Left lobe of liver (tissue), 2 donors: ENCODE measurements around the gene NFKBIE. TPM values are rescaled to one million over a fixed set of nuclear protein-coding genes. Genes with fewer than 3 reads are reported as not detected.
"Not testable (repeated sequence)": the region's sequence is repeated elsewhere in the genome, so short reads cannot be mapped to it uniquely, and the experiment has no call there.

Experiments used
- ATAC-seq: fragments of 200-7000 bp; cut with Tn5 transposase; one replicate; pipeline ENCODE4 v1.9.1; 2020; ENCODE audit warnings: mild to moderate bottlenecking, moderate library complexity
- DNase-seq: peaks from one replicate; pipeline ENCODE4 v3.0.0-alpha.2; 2020; ENCODE audit warnings: low spot score
- total RNA-seq: library from RNA; stranded (reverse); gene quantifications from one replicate; pipeline ENCODE4 v1.2.1, GENCODE V29; 2021
- donor health status: DM: no; HTN: no; CAD: no; lungs with moderate emphysema.
- donor health status: DM: no; HTN: yes; CAD: no.

Gene NFKBIE
- total RNA-seq = 2.8 TPM

- DNase-seq = peak; percentile 97
- ATAC-seq = peak; percentile 93
Observed at GRCh38 chr6:44265007-44265721, at the start of gene NFKBIE. Gene NFKBIE, minus strand, starts transcription at chr6:44265551. Its CDS starts 205 bp downstream, at chr6:44265346.

GRCh38 chr6:44314657-44315056, 49.3 kb upstream of the NFKBIE start:
- ATAC-seq, DNase-seq: not testable (repeated sequence)

GRCh38 chr6:44312901-44313788, 47.8 kb upstream of the NFKBIE start, which contains the start of gene AARS2:
Gene AARS2, minus strand, starts transcription at chr6:44313347. Its CDS starts 24 bp downstream, at chr6:44313323.
- DNase-seq (peak; percentile 88), ATAC-seq (peak; percentile 100)

GRCh38 chr6:44311767-44312166, 46.4 kb upstream of the NFKBIE start:
- DNase-seq (no peak), ATAC-seq (no peak)

DNA sequence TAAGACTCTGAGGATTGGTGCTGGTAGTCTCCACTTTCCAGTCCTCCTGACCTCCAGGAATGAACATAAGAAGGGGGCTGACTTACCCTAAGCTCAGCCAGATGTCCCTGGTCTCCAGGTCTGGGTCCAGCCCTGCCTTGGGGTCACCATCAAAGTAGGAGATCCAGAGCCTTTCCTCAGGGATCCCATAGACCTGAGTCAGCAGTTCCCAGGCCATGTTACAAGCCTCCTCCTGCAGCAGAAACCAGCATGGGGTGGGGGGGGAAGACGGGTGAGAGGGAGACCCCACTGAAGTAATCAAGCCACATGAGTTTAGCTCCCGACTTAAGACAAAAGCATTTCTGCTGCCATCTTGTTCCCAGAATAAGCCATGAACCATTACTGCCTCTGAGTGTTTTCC, 46.0 kb upstream of the NFKBIE start:
- DNase-seq (no peak), ATAC-seq (no peak)

DNA sequence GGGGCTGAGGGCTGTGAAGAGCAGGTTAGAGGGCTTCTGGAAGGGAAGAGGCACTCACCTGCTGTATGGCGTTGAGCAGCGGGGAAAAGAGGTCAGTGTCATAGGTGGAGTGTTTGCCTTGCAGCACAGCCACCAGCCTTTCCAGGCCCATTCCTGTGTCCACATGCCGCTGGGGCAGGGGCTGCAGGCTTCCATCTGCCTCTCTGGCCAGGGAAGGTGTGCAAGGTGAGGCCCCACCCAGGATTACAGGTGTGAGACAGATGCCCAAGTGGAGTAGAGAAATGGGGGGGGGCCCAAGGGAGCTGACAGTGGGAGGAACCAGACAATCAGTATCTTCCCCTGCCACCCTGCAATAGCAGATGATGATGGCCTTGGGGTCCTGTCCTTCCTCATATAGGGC, 44.9 kb upstream of the NFKBIE start:
- no peak for ATAC-seq

GRCh38 chr6:44309631-44310030, 44.3 kb upstream of the NFKBIE start:
- no peak for DNase-seq
- ATAC-seq = no peak

More for the DNA sequence above, 44.9 kb upstream of the NFKBIE start:
- DNase-seq = no peak

DNA sequence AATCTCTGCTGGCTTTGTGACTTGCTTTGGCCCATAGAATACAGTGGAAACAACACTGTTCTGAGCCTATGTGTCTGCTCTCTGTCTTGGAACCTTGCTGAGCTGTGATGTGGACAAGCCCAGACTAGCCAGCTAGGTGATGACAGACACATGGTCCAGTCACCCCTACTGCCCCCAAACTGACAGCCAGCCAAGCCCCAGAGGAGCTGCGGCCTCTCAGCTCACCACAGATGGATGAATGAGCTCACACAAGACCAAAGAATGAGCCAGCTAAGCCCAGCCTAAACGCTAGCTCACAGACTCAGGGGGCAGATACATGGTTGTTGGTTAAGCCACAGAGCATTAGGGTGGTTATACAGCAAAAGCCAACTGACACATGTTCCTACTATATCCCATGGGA, 43.7 kb upstream of the NFKBIE start:
- ATAC-seq (no peak), DNase-seq (no peak)

GRCh38 chr6:44307217-44307616, 41.9 kb upstream of the NFKBIE start:
- no peak for DNase-seq
- ATAC-seq = no peak

- no peak for ATAC-seq
Observed at GRCh38 chr6:44306710-44307109, 41.4 kb upstream of the NFKBIE start.

GRCh38 chr6:44305200-44305725, 39.9 kb upstream of the NFKBIE start:
- no peak for DNase-seq
- no peak for ATAC-seq

More at GRCh38 chr6:44306710-44307109, 41.4 kb upstream of the NFKBIE start:
- no peak for DNase-seq

DNA sequence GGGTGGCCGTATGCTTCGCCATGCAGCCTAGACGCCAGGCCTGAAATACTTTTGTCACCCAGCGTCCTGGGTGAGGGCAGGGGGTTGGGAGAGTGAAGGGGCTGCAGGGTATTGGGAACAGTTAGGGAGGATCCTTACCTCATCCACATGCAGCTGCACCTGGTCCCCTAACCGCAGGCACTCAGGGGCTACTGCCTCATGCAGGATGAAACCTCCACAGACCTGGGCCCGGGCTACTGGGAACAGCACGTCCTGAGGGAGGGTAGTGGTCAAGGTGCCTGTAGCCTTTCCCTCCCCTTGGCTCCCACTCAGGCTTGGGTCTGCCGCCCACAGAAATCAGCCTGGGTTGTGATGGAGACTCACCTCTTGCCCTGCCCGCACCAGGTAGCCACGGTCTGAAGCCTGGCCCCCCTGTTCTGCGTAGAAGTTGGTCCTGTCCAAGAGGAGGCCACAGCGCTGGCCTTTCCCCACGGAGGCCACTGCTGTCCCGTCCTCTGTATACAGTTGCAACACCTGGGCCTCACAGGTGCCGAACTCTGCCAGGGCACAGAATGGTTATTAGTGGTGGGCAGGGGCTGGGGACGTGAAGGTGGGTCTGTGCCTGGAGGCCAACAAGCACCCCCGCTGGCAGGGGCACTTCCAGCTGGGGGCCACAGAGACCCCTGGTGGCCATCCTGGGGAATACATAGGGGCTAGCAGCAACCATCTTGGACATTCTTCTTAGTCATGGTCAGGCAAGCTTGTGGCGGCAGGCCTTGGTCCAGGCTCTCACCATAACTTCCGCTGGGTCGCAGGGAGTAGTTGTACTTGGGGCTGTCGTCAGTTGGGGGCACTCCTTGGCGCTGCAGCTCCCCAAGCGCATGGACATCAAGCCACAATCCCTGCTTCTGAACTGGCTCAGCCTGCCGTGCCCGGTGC, 39.2 kb upstream of the NFKBIE start:
- DNase-seq = no peak
- peak; percentile 69 for ATAC-seq

DNA sequence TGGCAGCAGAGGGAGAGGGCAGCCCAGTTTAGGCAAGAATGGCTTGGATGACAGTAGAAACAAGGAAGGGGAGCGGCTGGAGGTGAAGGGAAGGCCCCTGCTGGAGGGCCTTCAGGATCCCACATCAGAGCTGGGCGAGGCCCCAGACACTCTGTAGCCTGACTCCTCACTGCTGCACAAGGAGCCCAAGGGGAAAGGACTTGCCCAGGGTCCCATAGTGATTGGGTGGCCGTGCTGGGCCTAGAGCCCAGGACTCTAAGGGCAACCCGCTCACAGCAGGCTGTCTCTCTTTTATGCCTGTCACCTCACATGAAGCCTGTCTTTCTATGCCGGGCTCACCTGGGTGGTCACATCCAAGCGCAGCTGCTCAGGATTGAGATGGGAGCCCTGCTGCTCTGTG, 38.5 kb upstream of the NFKBIE start:
- DNase-seq = no peak
- no peak for ATAC-seq

- DNase-seq = no peak
Observed at GRCh38 chr6:44302856-44303255, 37.5 kb upstream of the NFKBIE start.

DNA sequence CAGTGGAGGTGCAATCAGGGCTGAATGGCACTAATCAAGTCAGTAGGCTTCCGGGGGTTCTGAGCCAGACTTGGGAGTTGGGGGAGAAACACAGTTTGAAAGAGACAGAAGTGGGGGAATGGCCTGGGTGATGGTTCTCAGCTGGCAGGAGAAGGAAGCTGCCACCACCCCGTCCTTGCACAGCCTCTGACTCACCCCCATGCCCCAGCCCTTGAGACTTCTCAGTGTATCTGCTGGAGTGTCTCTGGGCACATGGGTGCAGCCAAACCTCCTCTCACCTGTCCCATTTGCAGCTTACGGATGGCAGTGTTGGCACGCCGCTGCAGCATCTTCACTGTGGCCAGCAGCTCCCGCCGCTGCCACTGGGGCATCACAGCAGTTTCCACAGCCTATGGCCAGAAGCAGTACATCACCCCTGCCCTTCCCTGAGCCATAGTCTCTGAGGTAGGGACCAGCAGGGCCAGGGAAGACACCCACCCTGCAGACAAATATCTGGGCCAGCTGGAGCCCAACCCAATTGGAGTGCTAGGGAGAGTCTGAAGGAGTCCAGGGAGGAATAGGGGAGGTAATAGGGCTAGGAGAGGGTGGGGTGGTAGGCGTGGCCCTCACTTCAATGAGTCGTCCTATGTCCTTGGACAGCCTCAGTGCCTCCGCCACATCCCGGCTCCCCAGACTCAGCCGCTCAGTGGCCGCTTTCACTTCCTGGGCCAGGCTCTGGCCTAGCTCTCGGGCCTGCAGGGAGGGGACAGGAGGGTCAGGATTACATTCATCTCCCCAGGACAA, 36.6 kb upstream of the NFKBIE start:
- ATAC-seq = no peak
- no peak for DNase-seq

More at GRCh38 chr6:44302856-44303255, 37.5 kb upstream of the NFKBIE start:
- no peak for ATAC-seq

DNA sequence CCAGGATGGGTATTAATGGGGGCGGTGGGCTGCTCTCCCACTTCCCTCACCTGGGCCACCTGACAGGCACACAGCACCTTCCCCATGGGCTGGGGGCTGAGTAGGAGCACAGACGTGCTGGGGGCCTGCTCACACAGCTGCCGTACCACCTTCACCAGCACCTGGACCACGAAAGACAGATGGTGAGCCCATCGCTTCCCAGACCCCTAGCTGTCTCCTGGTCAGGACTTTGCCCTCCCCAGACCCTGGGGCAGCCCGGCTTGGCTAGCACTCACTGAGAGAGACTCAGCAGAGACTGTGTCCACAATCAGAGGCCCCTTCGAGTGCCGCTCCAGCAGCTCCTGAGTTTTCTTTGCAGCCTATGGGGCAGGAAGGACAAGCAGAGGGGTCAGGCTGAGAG, 35.8 kb upstream of the NFKBIE start:
- ATAC-seq (no peak), DNase-seq (no peak)

- ATAC-seq (no peak), DNase-seq (no peak)
Observed at GRCh38 chr6:44300292-44300823, 35.0 kb upstream of the NFKBIE start.

- ATAC-seq (no peak), DNase-seq (no peak)
Observed at GRCh38 chr6:44298864-44299263, 33.5 kb upstream of the NFKBIE start.

DNA sequence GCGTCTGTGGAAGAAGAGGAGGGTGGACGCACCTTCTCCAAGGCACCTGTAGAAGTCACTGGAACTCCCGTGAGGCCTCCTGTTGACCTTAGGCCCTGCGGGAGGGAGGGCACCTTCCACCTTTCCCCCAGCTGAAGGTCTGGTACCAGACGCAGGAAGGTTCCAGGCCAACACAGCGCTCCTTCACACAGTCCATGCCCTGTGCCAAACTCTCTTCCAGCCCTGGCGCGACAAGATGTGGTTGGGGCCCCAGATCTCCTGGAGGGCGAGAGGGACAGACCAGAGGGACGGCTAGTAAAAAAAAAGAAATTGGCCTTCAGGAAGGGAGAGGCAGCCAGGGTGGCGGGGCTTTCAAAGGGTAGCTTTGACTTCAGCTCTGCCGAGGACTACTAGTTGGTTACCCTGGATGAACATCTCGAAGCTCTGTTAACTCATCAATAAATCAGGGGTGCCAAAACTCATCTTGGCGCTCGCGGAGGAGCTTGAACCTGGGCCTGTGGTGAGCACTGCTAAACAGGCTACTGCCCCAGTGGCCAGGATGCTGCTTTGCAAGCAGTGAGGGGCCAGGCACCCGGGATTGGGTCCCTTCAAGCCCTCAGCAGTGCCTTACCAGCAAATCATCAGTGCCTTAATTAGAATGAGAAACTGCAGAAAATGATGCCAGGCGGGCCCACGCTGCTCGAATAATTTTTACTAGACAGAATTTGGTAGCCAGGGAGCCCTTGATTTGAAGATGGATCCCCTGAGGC, 32.9 kb upstream of the NFKBIE start:
- ATAC-seq (peak; percentile 56), DNase-seq (no peak)
